ENCODE measurements around the gene LMTK2.

The LMTK2 gene

DNA sequence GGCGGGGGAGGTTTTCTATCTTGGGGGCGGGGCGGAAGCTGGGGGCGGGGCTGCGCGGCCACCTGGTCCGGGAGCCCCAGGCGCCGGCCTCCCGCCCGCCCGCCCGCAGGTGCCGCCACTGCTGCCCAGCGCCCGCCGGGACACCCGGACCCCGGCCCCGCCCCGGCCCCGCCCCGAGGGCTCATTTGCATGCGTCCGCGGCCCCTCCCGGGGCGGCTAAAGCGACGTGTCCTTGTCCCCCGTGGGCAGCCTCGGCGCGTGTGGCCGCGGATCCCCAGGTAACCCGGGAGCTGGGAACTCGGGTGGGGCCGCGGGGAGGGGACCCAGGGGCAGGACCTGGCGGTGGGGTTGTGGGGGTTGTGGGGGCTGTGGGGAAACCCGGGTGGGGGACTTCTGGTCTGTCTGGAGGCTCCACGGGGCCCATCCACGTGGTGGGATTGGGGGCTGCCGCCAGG lies 104.6 kb downstream of the LMTK2 start, which contains the start of gene BHLHA15:
Gene BHLHA15 (plus strand): TSS at position 219 of the 455 bp plus-strand sequence. CDS start 871 bp downstream, outside the sequence.
- TF ChIP-seq, protein P1, sequence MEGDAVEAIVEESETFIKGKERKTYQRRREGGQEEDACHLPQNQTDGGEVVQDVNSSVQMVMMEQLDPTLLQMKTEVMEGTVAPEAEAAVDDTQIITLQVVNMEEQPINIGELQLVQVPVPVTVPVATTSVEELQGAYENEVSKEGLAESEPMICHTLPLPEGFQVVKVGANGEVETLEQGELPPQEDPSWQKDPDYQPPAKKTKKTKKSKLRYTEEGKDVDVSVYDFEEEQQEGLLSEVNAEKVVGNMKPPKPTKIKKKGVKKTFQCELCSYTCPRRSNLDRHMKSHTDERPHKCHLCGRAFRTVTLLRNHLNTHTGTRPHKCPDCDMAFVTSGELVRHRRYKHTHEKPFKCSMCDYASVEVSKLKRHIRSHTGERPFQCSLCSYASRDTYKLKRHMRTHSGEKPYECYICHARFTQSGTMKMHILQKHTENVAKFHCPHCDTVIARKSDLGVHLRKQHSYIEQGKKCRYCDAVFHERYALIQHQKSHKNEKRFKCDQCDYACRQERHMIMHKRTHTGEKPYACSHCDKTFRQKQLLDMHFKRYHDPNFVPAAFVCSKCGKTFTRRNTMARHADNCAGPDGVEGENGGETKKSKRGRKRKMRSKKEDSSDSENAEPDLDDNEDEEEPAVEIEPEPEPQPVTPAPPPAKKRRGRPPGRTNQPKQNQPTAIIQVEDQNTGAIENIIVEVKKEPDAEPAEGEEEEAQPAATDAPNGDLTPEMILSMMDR (IDR thresholded peaks at IDR 0.05; ENCODE audit: low read depth, low read length): no peak
- DNase-seq (ENCODE audit: extremely low read depth, low read depth): no peak

DNA sequence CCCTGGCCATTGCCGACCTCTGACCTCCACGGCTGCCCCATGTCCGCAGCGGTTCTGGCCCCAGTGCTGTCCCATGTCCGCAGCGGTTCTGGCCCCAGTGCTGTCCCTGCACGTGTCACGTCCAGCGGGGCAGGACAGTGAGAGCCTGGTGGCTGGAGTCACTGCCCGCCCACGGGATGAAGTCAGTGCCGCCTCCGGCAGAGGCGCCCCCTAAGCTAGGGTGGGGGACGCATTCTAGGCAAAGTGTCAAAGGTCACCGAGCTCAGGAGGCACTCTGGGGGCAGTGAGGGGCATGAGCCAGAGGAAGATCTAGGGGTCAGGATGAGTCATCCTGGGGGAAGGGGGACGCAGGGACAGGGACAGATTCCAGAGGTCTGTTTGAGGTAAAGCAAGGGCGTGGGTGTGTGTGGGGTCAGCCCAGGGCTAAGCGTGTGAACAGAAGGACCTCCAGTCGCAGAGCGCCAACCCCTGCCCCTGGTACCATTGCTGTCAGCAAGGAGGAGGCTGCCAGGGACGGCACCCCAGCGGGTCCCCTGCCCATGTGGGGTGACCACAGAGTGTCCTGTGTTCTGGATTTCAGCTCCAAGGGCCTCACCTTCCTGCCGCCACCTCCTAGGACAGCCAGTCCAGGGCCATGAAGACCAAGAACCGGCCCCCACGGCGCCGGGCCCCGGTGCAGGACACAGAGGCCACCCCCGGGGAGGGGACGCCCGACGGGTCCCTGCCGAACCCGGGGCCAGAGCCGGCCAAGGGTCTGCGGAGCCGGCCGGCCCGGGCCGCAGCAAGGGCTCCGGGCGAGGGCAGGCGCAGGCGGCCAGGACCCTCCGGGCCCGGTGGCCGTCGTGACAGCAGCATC lies 105.2 kb downstream of the LMTK2 start:
- no peak for DNase-seq (ENCODE audit: extremely low read depth, low read depth)
- TF ChIP-seq, protein P1 (IDR thresholded peaks at IDR 0.05; ENCODE audit: low read depth, low read length): no peak

GRCh38 chr7:98212532-98213041 lies 105.9 kb downstream of the LMTK2 start:
- no peak for DNase-seq (ENCODE audit: extremely low read depth, low read depth)
- TF ChIP-seq, protein P1 (IDR thresholded peaks at IDR 0.05; ENCODE audit: low read depth, low read length): no peak

GRCh38 chr7:98213296-98213887 lies 106.7 kb downstream of the LMTK2 start:
- no peak for DNase-seq (ENCODE audit: extremely low read depth, low read depth)
- TF ChIP-seq, protein P1 (IDR thresholded peaks at IDR 0.05; ENCODE audit: low read depth, low read length): no peak

DNA sequence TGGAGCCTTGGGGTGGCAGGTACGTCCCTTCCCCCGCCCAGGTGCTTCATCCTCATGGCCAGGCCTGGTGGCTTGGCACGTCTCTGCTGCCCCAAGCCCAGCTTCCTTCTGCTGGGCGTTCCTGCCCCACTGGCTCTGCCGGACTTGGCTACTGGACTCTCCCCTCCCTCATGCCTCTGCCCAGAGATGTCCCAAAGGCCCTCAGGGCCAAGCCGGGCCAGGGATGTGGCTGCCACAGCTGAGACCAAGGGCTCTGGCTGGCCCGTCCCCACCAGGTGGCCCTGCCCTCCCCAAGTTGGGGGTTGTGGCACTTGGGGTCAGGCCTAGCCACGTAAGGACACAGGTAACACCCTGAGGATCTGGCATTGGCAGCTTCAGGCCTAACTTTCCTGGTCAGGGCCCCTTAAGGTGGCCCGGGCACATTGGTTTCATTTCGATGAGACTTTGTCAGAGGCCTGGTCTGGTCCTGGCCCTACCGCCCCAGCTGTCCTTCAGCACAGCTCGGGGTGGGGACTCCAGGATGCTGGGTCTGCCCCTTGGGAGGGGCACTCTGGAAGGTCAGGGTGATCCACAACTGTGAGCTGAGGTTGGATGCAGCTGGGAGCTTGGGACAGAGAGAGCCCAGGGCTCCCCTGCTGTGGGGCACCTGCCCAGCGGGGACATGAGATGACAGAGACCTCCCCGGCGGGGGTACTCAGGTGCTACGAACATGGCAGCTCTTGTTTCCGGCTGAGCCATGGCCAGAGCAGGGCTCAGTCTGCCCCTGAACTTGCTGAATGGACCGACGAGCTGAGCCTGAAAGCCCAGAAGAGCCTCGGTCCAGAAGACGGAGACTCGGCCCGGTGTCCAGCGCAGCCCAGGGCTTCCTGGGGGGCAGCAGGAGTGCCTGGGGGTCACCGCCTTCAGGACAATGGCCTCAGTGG lies 107.5 kb downstream of the LMTK2 start:
- no peak for DNase-seq (ENCODE audit: extremely low read depth, low read depth)
- TF ChIP-seq, protein P1 (IDR thresholded peaks at IDR 0.05; ENCODE audit: low read depth, low read length): no peak

DNA sequence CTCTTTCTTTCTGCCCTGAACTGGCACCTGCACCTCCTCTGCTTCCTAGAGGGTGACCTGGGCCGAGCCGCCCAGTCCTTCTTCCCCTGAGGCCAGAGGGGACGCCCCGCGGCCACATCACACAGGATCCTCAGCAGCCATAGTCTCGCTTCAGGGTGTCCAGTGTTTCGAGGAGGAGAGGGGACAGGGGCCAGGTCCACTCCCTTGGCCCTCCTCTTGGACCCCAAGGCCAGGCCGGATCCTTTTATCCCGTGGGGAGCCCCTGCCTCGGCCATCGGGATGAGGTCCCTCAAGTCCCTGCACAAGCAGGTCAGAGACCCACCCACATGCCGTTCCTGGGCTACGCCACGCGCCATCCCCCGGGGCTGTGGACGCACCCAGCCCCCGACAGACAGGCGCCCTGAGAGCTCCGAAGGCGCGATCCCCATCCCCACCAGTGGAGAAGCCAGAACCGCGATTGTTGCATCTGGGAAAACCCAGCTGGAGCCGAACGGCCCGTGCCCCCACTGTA lies 108.2 kb downstream of the LMTK2 start:
- DNase-seq (ENCODE audit: extremely low read depth, low read depth): no peak
- TF ChIP-seq, protein P1 (IDR thresholded peaks at IDR 0.05; ENCODE audit: low read depth, low read length): no peak
